Endothelial cell of umbilical vein (primary cell): ENCODE data around the gene CHST14.

Experiments used
- CTCF ChIP-seq, 2 donors: IDR thresholded peaks; 1 replicate in 1 of 2; 2 replicates in 1 of 2; pipeline ENCODE4 v1.5.1; 2011; ENCODE audit warnings: low read length in 2 of 2, mild to moderate bottlenecking in 2 of 2, moderate library complexity in 2 of 2, control low read depth in 1 of 2, inconsistent platforms in 1 of 2, low read depth in 1 of 2; ENCODE audit not compliant: insufficient read depth in 1 of 2; ENCODE audit errors: extremely low read depth in 1 of 2
- EZH2 ChIP-seq: IDR thresholded peaks from 2 replicates; pipeline ENCODE4 v1.6.1; 2012; ENCODE audit warnings: borderline replicate concordance, low read depth, mild to moderate bottlenecking, moderate library complexity, low read length, inconsistent platforms; ENCODE audit not compliant: severe bottlenecking
- FOS ChIP-seq: IDR thresholded peaks from 2 replicates; pipeline ENCODE4 v1.6.1; 2011; ENCODE audit warnings: mild to moderate bottlenecking, low read length, moderate library complexity, borderline replicate concordance; ENCODE audit not compliant: insufficient read depth
- JUN ChIP-seq: IDR thresholded peaks from 2 replicates; pipeline ENCODE4 v1.6.1; 2011; ENCODE audit warnings: borderline replicate concordance, low read depth; ENCODE audit not compliant: insufficient read length, insufficient read depth
- MYC ChIP-seq: IDR thresholded peaks from one replicate; pipeline ENCODE4 v1.6.1; 2011; ENCODE audit warnings: mild to moderate bottlenecking, low read depth, low read length
- POLR2A ChIP-seq: IDR thresholded peaks from 2 replicates; pipeline ENCODE4 v1.6.1; 2012; ENCODE audit warnings: low read depth, mild to moderate bottlenecking, control low read depth, low read length
- POLR2AphosphoS5 ChIP-seq: IDR thresholded peaks from 2 replicates; pipeline ENCODE4 v1.6.1; 2012; ENCODE audit warnings: low read depth, mild to moderate bottlenecking, control low read depth, low read length, moderate library complexity; ENCODE audit not compliant: insufficient read depth
- TF ChIP-seq, protein P1 (sequence below): IDR thresholded peaks from 2 replicates; pipeline ENCODE4 v1.6.1; 2011; ENCODE audit not compliant: insufficient read depth, insufficient read length

GRCh38 chr15:40471105-40471807, 472 bp downstream of the CHST14 start:
- no peak for TF ChIP-seq CTCF (IDR thresholded peaks at IDR 0.05; ENCODE audit: extremely low read depth in 1 of 2, insufficient read depth in 1 of 2, low read depth in 1 of 2, low read length in 2 of 2)
- TF ChIP-seq EZH2: no peak
- no peak for TF ChIP-seq POLR2A
- no peak for TF ChIP-seq MYC
- TF ChIP-seq JUN: no peak
- no peak for TF ChIP-seq POLR2AphosphoS5
- TF ChIP-seq FOS: no peak
- TF ChIP-seq, protein P1, sequence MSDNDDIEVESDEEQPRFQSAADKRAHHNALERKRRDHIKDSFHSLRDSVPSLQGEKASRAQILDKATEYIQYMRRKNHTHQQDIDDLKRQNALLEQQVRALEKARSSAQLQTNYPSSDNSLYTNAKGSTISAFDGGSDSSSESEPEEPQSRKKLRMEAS: no peak
